ENCODE measurements around the gene PKP2.
A peak's percentile ranks its signal among the peaks of the same experiment; 100 is the strongest.

PKP2 gene
- long read RNA-seq, full-length matches to known transcripts: 17 of 21 reads
- long read RNA-seq, partial matches to known transcripts: 3 of 21 reads
- long read RNA-seq, other reads (novel, unspliced or antisense): 1 of 21 reads

GRCh38 chr12:32896432-32897280 is at the start of gene PKP2:
Gene PKP2 (minus strand): TSS chr12:32896777. CDS start chr12:32896731, 46 bp downstream.
- TF ChIP-seq POLR2AphosphoS5 (IDR thresholded peaks at IDR 0.05; ENCODE audit: low read depth): no peak
- peak; percentile 38 for TF ChIP-seq REST (IDR thresholded peaks at IDR 0.05; ENCODE audit: insufficient replicate concordance, low read depth)
- no peak for TF ChIP-seq GABPA (IDR thresholded peaks at IDR 0.05; ENCODE audit: low read depth)
- TF ChIP-seq SPI1 (IDR thresholded peaks at IDR 0.05; ENCODE audit: borderline replicate concordance, low read depth): no peak
- Histone ChIP-seq H3K27ac (replicated peaks) (no peak within 1 kb of the TSS), H3K4me3 (replicated peaks; ENCODE audit: insufficient read depth, low read length) (peak within 1 kb of the TSS; percentile 40), H3K27me3 (ENCODE audit: insufficient read depth, poor library complexity, severe bottlenecking) (peaks cover 21% of the 10 kb centered on the region)
- no peak for DNase-seq (ENCODE audit: low read depth in 1 of 2, low spot score in 1 of 2)

GRCh38 chr12:32944195-32944594 is 47.6 kb upstream of the PKP2 start:
- TF ChIP-seq GABPA (IDR thresholded peaks at IDR 0.05; ENCODE audit: low read depth) (no peak), REST (IDR thresholded peaks at IDR 0.05; ENCODE audit: insufficient replicate concordance, low read depth) (no peak), POLR2AphosphoS5 (IDR thresholded peaks at IDR 0.05; ENCODE audit: low read depth) (no peak), SPI1 (IDR thresholded peaks at IDR 0.05; ENCODE audit: borderline replicate concordance, low read depth) (no peak), CTCF (IDR thresholded peaks at IDR 0.05; ENCODE audit: insufficient read depth, low read length) (no peak)
- no peaks in the 10 kb centered on the region for H3K27me3 ChIP-seq (ENCODE audit: insufficient read depth, poor library complexity, severe bottlenecking)
- no peak for DNase-seq (ENCODE audit: low read depth in 1 of 2, low spot score in 1 of 2)
- no peak overlapping the region for H3K27ac ChIP-seq (replicated peaks)
- H3K4me3 ChIP-seq (replicated peaks; ENCODE audit: insufficient read depth, low read length): no peak overlapping the region

GRCh38 chr12:32939801-32940200 is 43.2 kb upstream of the PKP2 start:
- H3K27ac ChIP-seq (replicated peaks): no peak overlapping the region
- TF ChIP-seq GABPA (IDR thresholded peaks at IDR 0.05; ENCODE audit: low read depth): no peak
- TF ChIP-seq CTCF (IDR thresholded peaks at IDR 0.05; ENCODE audit: insufficient read depth, low read length): no peak
- no peak for TF ChIP-seq POLR2AphosphoS5 (IDR thresholded peaks at IDR 0.05; ENCODE audit: low read depth)

GRCh38 chr12:32926963-32927362 is 30.4 kb upstream of the PKP2 start:
- Histone ChIP-seq H3K27ac (replicated peaks) (no peak overlapping the region), H3K4me3 (replicated peaks; ENCODE audit: insufficient read depth, low read length) (no peak overlapping the region), H3K27me3 (ENCODE audit: insufficient read depth, poor library complexity, severe bottlenecking) (no peaks in the 10 kb centered on the region)
- TF ChIP-seq REST (IDR thresholded peaks at IDR 0.05; ENCODE audit: insufficient replicate concordance, low read depth) (no peak), CTCF (IDR thresholded peaks at IDR 0.05; ENCODE audit: insufficient read depth, low read length) (no peak), GABPA (IDR thresholded peaks at IDR 0.05; ENCODE audit: low read depth) (no peak), SPI1 (IDR thresholded peaks at IDR 0.05; ENCODE audit: borderline replicate concordance, low read depth) (no peak), POLR2AphosphoS5 (IDR thresholded peaks at IDR 0.05; ENCODE audit: low read depth) (no peak)
- no peak for DNase-seq (ENCODE audit: low read depth in 1 of 2, low spot score in 1 of 2)

More at GRCh38 chr12:32939801-32940200, 43.2 kb upstream of the PKP2 start:
- DNase-seq (ENCODE audit: low read depth in 1 of 2, low spot score in 1 of 2): no peak
- Histone ChIP-seq H3K27me3 (ENCODE audit: insufficient read depth, poor library complexity, severe bottlenecking) (no peaks in the 10 kb centered on the region), H3K4me3 (replicated peaks; ENCODE audit: insufficient read depth, low read length) (no peak overlapping the region)
